ENCODE data around the gene ACOT11. TPM values are rescaled to one million over a fixed set of nuclear protein-coding genes. Genes with fewer than 3 reads are reported as not detected.

The ACOT11 gene
- total and polyA plus RNA-seq, 2 donors from 2014 or later: 24.6 to 31.1 TPM

GRCh38 chr1:54585181-54586066, 37.4 kb downstream of the ACOT11 start:
- intact Hi-C loops (cut with DNase I): loop anchor here (5.0 kb wide), 1 partner anchor 147 kb away; no protein-coding TSS in a partner anchor
- TF ChIP-seq CTCF (IDR thresholded peaks at IDR 0.05; ENCODE audit: borderline replicate concordance, extremely low read depth, insufficient read depth): no peak
- Histone ChIP-seq H3K4me1 (ENCODE audit: control insufficient read depth in 2 of 3, insufficient read depth in 2 of 3, low read depth in 1 of 3, low read length in 3 of 3) (peaks cover 0 to 33% (median 25%) of the 10 kb centered on the region in 3 donors), H3K36me3 (ENCODE audit: control insufficient read depth in 2 of 3, insufficient read depth in 3 of 3, low read length in 3 of 3) (peaks cover 0 to 8% (median 5%) of the 10 kb centered on the region in 3 donors), H3K27me3 (ENCODE audit: control insufficient read depth, insufficient read depth, low read length) (no peaks in the 10 kb centered on the region), H3K27ac (ENCODE audit: low read depth in 2 of 2, low read length in 2 of 2) (no peak overlapping the region), H3K9ac (ENCODE audit: low read length in 3 of 3) (no peak overlapping the region), H3K9me3 (ENCODE audit: control insufficient read depth in 2 of 3, insufficient read depth in 1 of 3, low read length in 3 of 3) (no peaks in the 10 kb centered on the region), H3K4me3 (ENCODE audit: low read length in 3 of 3) (no peak overlapping the region)
- FAIRE-seq: no peak
- DNase-seq: no peak

- Histone ChIP-seq H3K4me1 (ENCODE audit: control insufficient read depth in 2 of 3, insufficient read depth in 2 of 3, low read depth in 1 of 3, low read length in 3 of 3) (peaks cover 0 to 11% (median 0%) of the 10 kb centered on the region in 3 donors), H3K4me3 (ENCODE audit: low read length in 3 of 3) (no peak overlapping the region), H3K36me3 (ENCODE audit: control insufficient read depth in 2 of 3, insufficient read depth in 3 of 3, low read length in 3 of 3) (peaks cover 0 to 8% (median 5%) of the 10 kb centered on the region in 3 donors), H3K27ac (ENCODE audit: low read depth in 2 of 2, low read length in 2 of 2) (peak overlapping the region in 1 of 2 donors; percentile 9), H3K9ac (ENCODE audit: low read length in 3 of 3) (no peak overlapping the region), H3K9me3 (ENCODE audit: control insufficient read depth in 2 of 3, insufficient read depth in 1 of 3, low read length in 3 of 3) (no peaks in the 10 kb centered on the region), H3K27me3 (ENCODE audit: control insufficient read depth, insufficient read depth, low read length) (no peaks in the 10 kb centered on the region)
- no peak for DNase-seq
- TF ChIP-seq CTCF (IDR thresholded peaks at IDR 0.05; ENCODE audit: borderline replicate concordance, extremely low read depth, insufficient read depth): no peak
- no peak for FAIRE-seq
- intact Hi-C loops (cut with DNase I): loop anchor here (5.0 kb wide), 1 partner anchor 144 kb away; no protein-coding TSS in a partner anchor
These were observed 40.3 kb downstream of the ACOT11 start for GRCh38 chr1:54588377-54588776.

- no peak for DNase-seq
- peaks cover 0 to 9% (median 0%) of the 10 kb centered on the region in 3 donors for H3K4me1 ChIP-seq (ENCODE audit: control insufficient read depth in 2 of 3, insufficient read depth in 2 of 3, low read depth in 1 of 3, low read length in 3 of 3)
- H3K36me3 ChIP-seq (ENCODE audit: control insufficient read depth in 2 of 3, insufficient read depth in 3 of 3, low read length in 3 of 3): peaks cover 0 to 8% (median 2%) of the 10 kb centered on the region in 3 donors
- no peak for TF ChIP-seq CTCF (IDR thresholded peaks at IDR 0.05; ENCODE audit: borderline replicate concordance, extremely low read depth, insufficient read depth)
- intact Hi-C loops (cut with DNase I): no loop called here
- FAIRE-seq: no peak
- no peak overlapping the region for H3K9ac ChIP-seq (ENCODE audit: low read length in 3 of 3)
- H3K27ac ChIP-seq (ENCODE audit: low read depth in 2 of 2, low read length in 2 of 2): no peak overlapping the region
- no peak overlapping the region for H3K4me3 ChIP-seq (ENCODE audit: low read length in 3 of 3)
- no peaks in the 10 kb centered on the region for H3K9me3 ChIP-seq (ENCODE audit: control insufficient read depth in 2 of 3, insufficient read depth in 1 of 3, low read length in 3 of 3)
- H3K27me3 ChIP-seq (ENCODE audit: control insufficient read depth, insufficient read depth, low read length): no peaks in the 10 kb centered on the region
These were observed 43.2 kb downstream of the ACOT11 start for GRCh38 chr1:54591127-54591756.
